A549 (cell line): ENCODE results near the gene ATF4.

ENCODE experiments used
- ATOH8 ChIP-seq: fragments of 250-450 bp; sonication (Bioruptor Pico); IDR thresholded peaks from 2 replicates; pipeline ENCODE4 v1.5.0; 2020; ENCODE audit warnings: low read depth, mild to moderate bottlenecking, moderate library complexity
- EHMT2 ChIP-seq: fragments of 200-600 bp; sonication (generic); IDR thresholded peaks from 2 replicates; pipeline ENCODE4 v1.6.1; 2016; ENCODE audit warnings: antibody characterized with exemption, low read depth, mild to moderate bottlenecking, moderate library complexity
- FOSL2 ChIP-seq, 2 experiments: fragments of 450-650 bp in 1 of 2; fragments of >200 bp in 1 of 2; sonication (Bioruptor Twin) in 1 of 2; formaldehyde crosslinking; IDR thresholded peaks; 2 replicates each; pipeline versions ENCODE4 v1.5.0 to v1.6.1; 2016 to 2020; ENCODE audit warnings: mild to moderate bottlenecking in 1 of 2, moderate library complexity in 1 of 2
- KDM5A ChIP-seq: fragments of 200-600 bp; sonication (generic); IDR thresholded peaks from 2 replicates; pipeline ENCODE4 v1.6.1; 2016; ENCODE audit warnings: antibody characterized with exemption, mild to moderate bottlenecking
- MYC ChIP-seq: IDR thresholded peaks from 2 replicates; pipeline ENCODE4 v1.6.1; 2012; ENCODE audit warnings: mild to moderate bottlenecking, inconsistent platforms, low read length, improper control_type of control experiment, borderline replicate concordance
- POLR2A ChIP-seq: IDR thresholded peaks from 2 replicates; pipeline ENCODE4 v1.6.1; 2012; ENCODE audit warnings: mild to moderate bottlenecking, low read length
- RAD21 ChIP-seq, 2 experiments: fragments of >200 bp in 1 of 2; sonication (Bioruptor Twin) in 1 of 2; formaldehyde crosslinking in 1 of 2; IDR thresholded peaks in 1 of 2; conservative IDR thresholded peaks in 1 of 2; 2 replicates in 1 of 2; 3 replicates in 1 of 2; pipeline ENCODE4 v1.6.1; 2012 to 2018; ENCODE audit warnings: inconsistent platforms in 1 of 2
- RNF2 ChIP-seq: fragments of 200-600 bp; sonication (generic); IDR thresholded peaks from 2 replicates; pipeline ENCODE4 v1.6.1; 2016; ENCODE audit warnings: low read depth, mild to moderate bottlenecking, antibody characterized with exemption, moderate library complexity, borderline replicate concordance
- USF2 ChIP-seq: fragments of 450-650 bp; IDR thresholded peaks from 2 replicates; pipeline ENCODE4 v1.6.1; 2014; ENCODE audit warnings: antibody characterized with exemption
- TF ChIP-seq, protein P1 (sequence below): fragments of >200 bp; sonication (Bioruptor Twin); formaldehyde crosslinking; IDR thresholded peaks from 3 replicates; pipeline ENCODE4 v1.5.1; 2016
- TF ChIP-seq, protein P2 (sequence below): fragments of 200-600 bp; sonication (generic); IDR thresholded peaks from 2 replicates; pipeline ENCODE4 v1.6.1; 2016; ENCODE audit warnings: antibody characterized with exemption, mild to moderate bottlenecking, moderate library complexity
- TF ChIP-seq, protein P3 (sequence below): IDR thresholded peaks from 2 replicates; pipeline ENCODE4 v1.6.1; 2012

GRCh38 chr22:39522567-39523300 lies 2.4 kb downstream of the ATF4 start:
- TF ChIP-seq, protein P1, sequence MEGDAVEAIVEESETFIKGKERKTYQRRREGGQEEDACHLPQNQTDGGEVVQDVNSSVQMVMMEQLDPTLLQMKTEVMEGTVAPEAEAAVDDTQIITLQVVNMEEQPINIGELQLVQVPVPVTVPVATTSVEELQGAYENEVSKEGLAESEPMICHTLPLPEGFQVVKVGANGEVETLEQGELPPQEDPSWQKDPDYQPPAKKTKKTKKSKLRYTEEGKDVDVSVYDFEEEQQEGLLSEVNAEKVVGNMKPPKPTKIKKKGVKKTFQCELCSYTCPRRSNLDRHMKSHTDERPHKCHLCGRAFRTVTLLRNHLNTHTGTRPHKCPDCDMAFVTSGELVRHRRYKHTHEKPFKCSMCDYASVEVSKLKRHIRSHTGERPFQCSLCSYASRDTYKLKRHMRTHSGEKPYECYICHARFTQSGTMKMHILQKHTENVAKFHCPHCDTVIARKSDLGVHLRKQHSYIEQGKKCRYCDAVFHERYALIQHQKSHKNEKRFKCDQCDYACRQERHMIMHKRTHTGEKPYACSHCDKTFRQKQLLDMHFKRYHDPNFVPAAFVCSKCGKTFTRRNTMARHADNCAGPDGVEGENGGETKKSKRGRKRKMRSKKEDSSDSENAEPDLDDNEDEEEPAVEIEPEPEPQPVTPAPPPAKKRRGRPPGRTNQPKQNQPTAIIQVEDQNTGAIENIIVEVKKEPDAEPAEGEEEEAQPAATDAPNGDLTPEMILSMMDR, result no peak
- TF ChIP-seq EHMT2 (no peak), KDM5A (no peak), FOSL2 (IDR thresholded peaks at IDR 0.05) (no peak), FOSL2 (CRISPR knock-in tag; IDR thresholded peaks at IDR 0.05) (peak; percentile 10; the same call in 1 of the 2 replicates), POLR2A (0 out of 2 replicates have a peak, but pooled peaks have one; percentile 12), USF2 (no peak), ATOH8 (CRISPR knock-in tag) (no peak), RNF2 (no peak), RAD21 (conservative IDR thresholded peaks at IDR 0.05 in 1 of 2, IDR thresholded peaks at IDR 0.05 in 1 of 2) (no peak), MYC (no peak)
- TF ChIP-seq, protein P2, sequence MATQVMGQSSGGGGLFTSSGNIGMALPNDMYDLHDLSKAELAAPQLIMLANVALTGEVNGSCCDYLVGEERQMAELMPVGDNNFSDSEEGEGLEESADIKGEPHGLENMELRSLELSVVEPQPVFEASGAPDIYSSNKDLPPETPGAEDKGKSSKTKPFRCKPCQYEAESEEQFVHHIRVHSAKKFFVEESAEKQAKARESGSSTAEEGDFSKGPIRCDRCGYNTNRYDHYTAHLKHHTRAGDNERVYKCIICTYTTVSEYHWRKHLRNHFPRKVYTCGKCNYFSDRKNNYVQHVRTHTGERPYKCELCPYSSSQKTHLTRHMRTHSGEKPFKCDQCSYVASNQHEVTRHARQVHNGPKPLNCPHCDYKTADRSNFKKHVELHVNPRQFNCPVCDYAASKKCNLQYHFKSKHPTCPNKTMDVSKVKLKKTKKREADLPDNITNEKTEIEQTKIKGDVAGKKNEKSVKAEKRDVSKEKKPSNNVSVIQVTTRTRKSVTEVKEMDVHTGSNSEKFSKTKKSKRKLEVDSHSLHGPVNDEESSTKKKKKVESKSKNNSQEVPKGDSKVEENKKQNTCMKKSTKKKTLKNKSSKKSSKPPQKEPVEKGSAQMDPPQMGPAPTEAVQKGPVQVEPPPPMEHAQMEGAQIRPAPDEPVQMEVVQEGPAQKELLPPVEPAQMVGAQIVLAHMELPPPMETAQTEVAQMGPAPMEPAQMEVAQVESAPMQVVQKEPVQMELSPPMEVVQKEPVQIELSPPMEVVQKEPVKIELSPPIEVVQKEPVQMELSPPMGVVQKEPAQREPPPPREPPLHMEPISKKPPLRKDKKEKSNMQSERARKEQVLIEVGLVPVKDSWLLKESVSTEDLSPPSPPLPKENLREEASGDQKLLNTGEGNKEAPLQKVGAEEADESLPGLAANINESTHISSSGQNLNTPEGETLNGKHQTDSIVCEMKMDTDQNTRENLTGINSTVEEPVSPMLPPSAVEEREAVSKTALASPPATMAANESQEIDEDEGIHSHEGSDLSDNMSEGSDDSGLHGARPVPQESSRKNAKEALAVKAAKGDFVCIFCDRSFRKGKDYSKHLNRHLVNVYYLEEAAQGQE, result no peak
- TF ChIP-seq, protein P3, sequence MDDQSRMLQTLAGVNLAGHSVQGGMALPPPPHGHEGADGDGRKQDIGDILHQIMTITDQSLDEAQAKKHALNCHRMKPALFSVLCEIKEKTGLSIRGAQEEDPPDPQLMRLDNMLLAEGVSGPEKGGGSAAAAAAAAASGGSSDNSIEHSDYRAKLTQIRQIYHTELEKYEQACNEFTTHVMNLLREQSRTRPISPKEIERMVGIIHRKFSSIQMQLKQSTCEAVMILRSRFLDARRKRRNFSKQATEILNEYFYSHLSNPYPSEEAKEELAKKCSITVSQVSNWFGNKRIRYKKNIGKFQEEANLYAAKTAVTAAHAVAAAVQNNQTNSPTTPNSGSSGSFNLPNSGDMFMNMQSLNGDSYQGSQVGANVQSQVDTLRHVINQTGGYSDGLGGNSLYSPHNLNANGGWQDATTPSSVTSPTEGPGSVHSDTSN, result peak; percentile 43; the same call in 1 of the 2 replicates
